Prostate gland (tissue), 2 donors: ENCODE results near the gene ERC2.

Source experiments
- POLR2A ChIP-seq: fragments of 450-650 bp; IDR thresholded peaks from one replicate; pipeline ENCODE4 v1.6.1; 2016; ENCODE audit warnings: antibody characterized with exemption, mild to moderate bottlenecking
- POLR2AphosphoS5 ChIP-seq: sonication (generic); formaldehyde crosslinking; IDR thresholded peaks from one replicate; pipeline ENCODE4 v1.6.1; 2017; ENCODE audit warnings: antibody characterized with exemption
- TF ChIP-seq, protein P1 (sequence below), 4 experiments: fragments of 200-600 bp in 2 of 4; fragments of 450-650 bp in 2 of 4; sonication (generic) in 2 of 4; IDR thresholded peaks; 1 replicate in 3 of 4; 2 replicates in 1 of 4; pipeline ENCODE4 v1.5.1; 2016 to 2019; ENCODE audit warnings: antibody characterized with exemption in 4 of 4, mild to moderate bottlenecking in 2 of 4, moderate library complexity in 2 of 4

DNA sequence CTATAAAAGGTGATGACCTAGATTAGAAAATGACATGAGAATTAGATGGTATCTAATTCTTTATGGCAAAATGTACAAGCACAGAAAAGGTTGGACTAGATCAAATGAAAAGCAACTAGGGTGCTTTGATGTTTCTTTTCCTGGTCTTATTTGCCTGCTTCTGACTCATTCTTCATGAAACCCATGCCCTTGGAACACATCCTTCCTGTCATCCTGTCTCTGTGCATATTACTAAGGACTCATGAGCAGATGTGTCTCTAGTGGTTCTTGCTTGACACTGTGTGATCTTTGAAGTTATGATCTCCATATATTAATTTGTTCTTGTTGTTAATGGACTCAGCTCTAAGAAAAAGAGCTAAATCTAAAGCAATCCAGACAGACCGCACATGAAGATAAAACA lies 314.0 kb downstream of the ERC2 start:
- TF ChIP-seq POLR2A, result no peak
- TF ChIP-seq, protein P1, sequence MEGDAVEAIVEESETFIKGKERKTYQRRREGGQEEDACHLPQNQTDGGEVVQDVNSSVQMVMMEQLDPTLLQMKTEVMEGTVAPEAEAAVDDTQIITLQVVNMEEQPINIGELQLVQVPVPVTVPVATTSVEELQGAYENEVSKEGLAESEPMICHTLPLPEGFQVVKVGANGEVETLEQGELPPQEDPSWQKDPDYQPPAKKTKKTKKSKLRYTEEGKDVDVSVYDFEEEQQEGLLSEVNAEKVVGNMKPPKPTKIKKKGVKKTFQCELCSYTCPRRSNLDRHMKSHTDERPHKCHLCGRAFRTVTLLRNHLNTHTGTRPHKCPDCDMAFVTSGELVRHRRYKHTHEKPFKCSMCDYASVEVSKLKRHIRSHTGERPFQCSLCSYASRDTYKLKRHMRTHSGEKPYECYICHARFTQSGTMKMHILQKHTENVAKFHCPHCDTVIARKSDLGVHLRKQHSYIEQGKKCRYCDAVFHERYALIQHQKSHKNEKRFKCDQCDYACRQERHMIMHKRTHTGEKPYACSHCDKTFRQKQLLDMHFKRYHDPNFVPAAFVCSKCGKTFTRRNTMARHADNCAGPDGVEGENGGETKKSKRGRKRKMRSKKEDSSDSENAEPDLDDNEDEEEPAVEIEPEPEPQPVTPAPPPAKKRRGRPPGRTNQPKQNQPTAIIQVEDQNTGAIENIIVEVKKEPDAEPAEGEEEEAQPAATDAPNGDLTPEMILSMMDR (IDR thresholded peaks at IDR 0.05), result no peak
- no peak for TF ChIP-seq POLR2AphosphoS5
